H9 (cell line): Measurements from ENCODE around the gene DOC2B. TPM values are rescaled to one million over a fixed set of nuclear protein-coding genes. Genes with fewer than 3 reads are reported as not detected.

Source experiments
- DNase-seq: peaks from one replicate; pipeline ENCODE4 v3.0.0-alpha.2; 2017
- H2AFZ ChIP-seq: one replicate; pipeline ENCODE4 v1.6.1; 2013; ENCODE audit warnings: mild to moderate bottlenecking, low read length, control low read depth, moderate library complexity
- H2AK5ac ChIP-seq: 2 replicates; pipeline ENCODE4 v1.6.1; 2013; ENCODE audit warnings: low read length, control low read depth, mixed read lengths; ENCODE audit not compliant: insufficient read length
- H2BK120ac ChIP-seq: one replicate; pipeline ENCODE4 v1.6.1; 2013; ENCODE audit warnings: low read depth, mild to moderate bottlenecking, low read length, control low read depth, inconsistent platforms; ENCODE audit not compliant: poor library complexity, severe bottlenecking
- H2BK12ac ChIP-seq: 2 replicates; pipeline ENCODE4 v1.6.1; 2013; ENCODE audit warnings: low read length, control low read depth, mixed read lengths, low read depth; ENCODE audit not compliant: insufficient read length
- H2BK15ac ChIP-seq: 2 replicates; pipeline ENCODE4 v1.6.1; 2013; ENCODE audit warnings: low read depth, low read length, control low read depth
- H2BK20ac ChIP-seq: one replicate; pipeline ENCODE4 v1.6.1; 2013; ENCODE audit warnings: low read depth, mild to moderate bottlenecking, low read length, control low read depth, inconsistent platforms; ENCODE audit not compliant: poor library complexity, severe bottlenecking
- H2BK5ac ChIP-seq: 2 replicates; pipeline ENCODE4 v1.6.1; 2013; ENCODE audit warnings: low read length, control low read depth, mixed read lengths; ENCODE audit not compliant: insufficient read length
- H3K14ac ChIP-seq: 2 replicates; pipeline ENCODE4 v1.6.1; 2013; ENCODE audit warnings: low read length, control low read depth; ENCODE audit not compliant: insufficient read depth
- H3K18ac ChIP-seq: 2 replicates; pipeline ENCODE4 v1.6.1; 2013; ENCODE audit warnings: low read depth, mild to moderate bottlenecking, mixed read lengths, low read length, control low read depth; ENCODE audit not compliant: insufficient read length
- H3K23ac ChIP-seq: 2 replicates; pipeline ENCODE4 v1.6.1; 2013; ENCODE audit warnings: low read length, control low read depth, mixed read lengths, low read depth; ENCODE audit not compliant: insufficient read length
- H3K23me2 ChIP-seq: 2 replicates; pipeline ENCODE4 v1.6.1; 2013; ENCODE audit warnings: low read depth, mild to moderate bottlenecking, mixed read lengths, low read length, control low read depth; ENCODE audit not compliant: insufficient read length, poor library complexity, severe bottlenecking
- H3K27ac ChIP-seq: 2 replicates; pipeline ENCODE4 v1.5.1; 2013; ENCODE audit warnings: low read length, control low read depth, mixed read lengths, low read depth; ENCODE audit not compliant: insufficient read length
- H3K27me3 ChIP-seq: 2 replicates; pipeline ENCODE4 v1.6.1; 2013; ENCODE audit warnings: low read length, control low read depth, inconsistent platforms; ENCODE audit not compliant: insufficient read depth
- H3K4ac ChIP-seq: 2 replicates; pipeline ENCODE4 v1.6.1; 2013; ENCODE audit warnings: low read depth, mild to moderate bottlenecking, control low read depth, inconsistent platforms, low read length, moderate library complexity
- H3K4me1 ChIP-seq: 2 replicates; pipeline ENCODE4 v1.6.1; 2013; ENCODE audit warnings: low read length, control low read depth, inconsistent platforms; ENCODE audit not compliant: insufficient read depth
- H3K4me2 ChIP-seq: 2 replicates; pipeline ENCODE4 v1.6.1; 2013; ENCODE audit warnings: low read length, control low read depth, mixed read lengths; ENCODE audit not compliant: insufficient read length, insufficient read depth
- H3K56ac ChIP-seq: 2 replicates; pipeline ENCODE4 v1.6.1; 2013; ENCODE audit warnings: low read depth, mild to moderate bottlenecking, mixed read lengths, low read length, control low read depth; ENCODE audit not compliant: insufficient read length
- H3K79me1 ChIP-seq: 2 replicates; pipeline ENCODE4 v1.6.1; 2013; ENCODE audit warnings: low read depth, mild to moderate bottlenecking, moderate library complexity, low read length, control low read depth, inconsistent platforms; ENCODE audit not compliant: insufficient read depth, poor library complexity, severe bottlenecking
- H3K79me2 ChIP-seq: 2 replicates; pipeline ENCODE4 v1.6.1; 2013; ENCODE audit warnings: low read length, control low read depth, inconsistent platforms; ENCODE audit not compliant: insufficient read depth
- H3K9ac ChIP-seq: 2 replicates; pipeline ENCODE4 v1.6.1; 2013; ENCODE audit warnings: low read length, control low read depth, mixed read lengths; ENCODE audit not compliant: insufficient read length; ENCODE audit errors: extremely low read depth
- H3K9me3 ChIP-seq: one replicate; pipeline ENCODE4 v1.6.1; 2013; ENCODE audit warnings: low read depth, low read length, inconsistent platforms; ENCODE audit not compliant: control insufficient read depth
- H3T11ph ChIP-seq: one replicate; pipeline ENCODE4 v1.6.1; 2013; ENCODE audit warnings: mild to moderate bottlenecking, low read length, control low read depth, inconsistent platforms
- H4K20me1 ChIP-seq: one replicate; pipeline ENCODE4 v1.6.1; 2013; ENCODE audit not compliant: control insufficient read depth, insufficient read length, insufficient read depth
- H4K5ac ChIP-seq: 2 replicates; pipeline ENCODE4 v1.6.1; 2013; ENCODE audit warnings: low read depth, mild to moderate bottlenecking, mixed read lengths, low read length, control low read depth; ENCODE audit not compliant: insufficient read length
- H4K8ac ChIP-seq: replicated peaks from 2 replicates; pipeline ENCODE4 v1.6.1; 2013; ENCODE audit warnings: low read length, control low read depth, mixed read lengths, low read depth; ENCODE audit not compliant: insufficient read length
- H4K91ac ChIP-seq: 2 replicates; pipeline ENCODE4 v1.6.1; 2013; ENCODE audit warnings: low read depth, mild to moderate bottlenecking, moderate library complexity, mixed read lengths, low read length, control low read depth; ENCODE audit not compliant: insufficient read length
- H3K27ac Mint-ChIP-seq, 3 experiments: 2 replicates in 2 of 3; 3 replicates in 1 of 3; pipeline ENCODE4 v1.8.0; 2020 to 2021; ENCODE audit warnings: mixed read lengths in 3 of 3, mild to moderate bottlenecking in 1 of 3, moderate library complexity in 1 of 3
- H3K27me3 Mint-ChIP-seq: 2 replicates; pipeline ENCODE4 v1.8.0; 2021; ENCODE audit warnings: low read depth, mild to moderate bottlenecking, moderate library complexity, mixed read lengths
- H3K36me3 Mint-ChIP-seq, 3 experiments: 2 replicates in 2 of 3; 3 replicates in 1 of 3; pipeline ENCODE4 v1.8.0; 2020 to 2021; ENCODE audit warnings: low read depth in 3 of 3, mixed read lengths in 3 of 3; ENCODE audit not compliant: insufficient read depth in 1 of 3
- H3K4me1 Mint-ChIP-seq, 2 experiments: 2 replicates each; pipeline ENCODE4 v1.8.0; 2020; ENCODE audit warnings: mixed read lengths in 2 of 2
- H3K4me3 Mint-ChIP-seq, 2 experiments: 2 replicates in 1 of 2; 3 replicates in 1 of 2; pipeline ENCODE4 v1.8.0; 2020 to 2021; ENCODE audit warnings: mild to moderate bottlenecking in 2 of 2, mixed read lengths in 2 of 2, moderate library complexity in 1 of 2
- H3K9me3 Mint-ChIP-seq, 2 experiments: 2 replicates in 1 of 2; 3 replicates in 1 of 2; pipeline ENCODE4 v1.8.0; 2020; ENCODE audit warnings: mild to moderate bottlenecking in 2 of 2, mixed read lengths in 2 of 2, moderate library complexity in 1 of 2
- CTCF ChIP-seq: fragments of 200-600 bp; sonication (generic); conservative IDR thresholded peaks from 3 replicates; pipeline ENCODE4 v1.8.0; 2021; ENCODE audit warnings: antibody characterized with exemption, mild to moderate bottlenecking
- WGBS: extraction: QIAGEN DNeasy Blood & Tissue Kit; methylation state at CpG from one replicate; pipeline ENCODE4 v1.1.7; 2013; ENCODE audit warnings: missing lambda C conversion rate, low lambda C conversion rate, mixed read lengths; ENCODE audit not compliant: insufficient read length; ENCODE audit errors: extremely low coverage; 5-methylcytosine and 5-hydroxymethylcytosine counted together
- total RNA-seq: library from RNA; stranded (reverse); gene quantifications from 2 replicates; pipeline ENCODE4 v1.2.1, GENCODE V29; 2021

The DOC2B gene
- total RNA-seq, 1 experiment from 2014 or later = 2.1 TPM

- Histone ChIP-seq H3K56ac (no peak overlapping the region), H2BK120ac (no peak overlapping the region), H3K4ac (no peak overlapping the region), H2BK20ac (no peak overlapping the region), H2BK5ac (no peak overlapping the region), H4K8ac (no peak overlapping the region), H3K23ac (no peak overlapping the region), H2AFZ (no peak overlapping the region), H3K4me2 (no peak overlapping the region), H4K5ac (no peak overlapping the region), H3K79me2 (no peaks in the 10 kb centered on the region), H2AK5ac (no peak overlapping the region), H4K91ac (no peak overlapping the region), H3T11ph (no peak overlapping the region), H4K20me1 (no peaks in the 10 kb centered on the region), H2BK15ac (no peak overlapping the region), H3K9ac (no peak overlapping the region), H3K9me3 (no peaks in the 10 kb centered on the region), H3K14ac (no peak overlapping the region), H3K23me2 (no peaks in the 10 kb centered on the region), H3K27ac (no peak overlapping the region), H3K18ac (no peak overlapping the region), H2BK12ac (no peak overlapping the region), H3K79me1 (no peaks in the 10 kb centered on the region), H3K27me3 (no peaks in the 10 kb centered on the region), H3K4me1 (no peaks in the 10 kb centered on the region)
- H3K27me3 Mint-ChIP-seq = peaks cover 2% of the 10 kb centered on the region
- H3K36me3 Mint-ChIP-seq = no peaks in the 10 kb centered on the region; a peak in 1 of 7 replicates
- no CpG with 5 or more reads among the region's 24 CpGs for WGBS
- DNase-seq = no peak
- no peak for TF ChIP-seq CTCF
- no peak overlapping the region for H3K27ac Mint-ChIP-seq
- H3K4me1 Mint-ChIP-seq = peaks cover 0 to 14% of the 10 kb centered on the region in 2 experiments; a peak in 2 of 4 replicates
- no peaks in the 10 kb centered on the region; a peak in 1 of 5 replicates for H3K9me3 Mint-ChIP-seq
- no peak overlapping the region for H3K4me3 Mint-ChIP-seq
These were observed 44.9 kb upstream of the DOC2B start for GRCh38 chr17:226108-227077.
